Left colon (tissue), 2 donors: ENCODE measurements around the gene ANKS1A. TPM values are rescaled to one million over a fixed set of nuclear protein-coding genes. Genes with fewer than 3 reads are reported as not detected.

Experiments used
- ATAC-seq: fragments of 200-7000 bp; cut with Tn5 transposase; one replicate; pipeline ENCODE4 v1.9.1; 2020; ENCODE audit warnings: mild to moderate bottlenecking, moderate library complexity
- DNase-seq, 2 donors: peaks; one replicate each; pipeline ENCODE4 v3.0.0-alpha.2; 2020
- intact Hi-C, 2 donors: fragments of 100-400 bp; cut with DNase I in 1 of 2; cut with micrococcal nuclease in 1 of 2; formaldehyde crosslinking; loops; one replicate each; pipeline versions ENCODE4 v1.11.2 to v1.14.0; 2022; cut with DNase I, micrococcal nuclease
- total RNA-seq, 2 donors: library from RNA; stranded (reverse); fragmentation: NEBNext Ultra II Directional; extraction: Animal tissue kit (Norgen Biotek cat#: 25700); gene quantifications; one replicate each; pipeline ENCODE4 v1.2.1, GENCODE V29; 2021
- donor health status: DM: no; HTN: no; CAD: no.
- donor health status: DM: yes; HTN: yes; CAD: no.

The ANKS1A gene
- total RNA-seq, 2 donors from 2014 or later: 31.8 to 32.0 TPM

GRCh38 chr6:34947561-34947960, 58.5 kb downstream of the ANKS1A start:
- intact Hi-C loops: no loop called here
- no peak for ATAC-seq
- DNase-seq: no peak

DNA sequence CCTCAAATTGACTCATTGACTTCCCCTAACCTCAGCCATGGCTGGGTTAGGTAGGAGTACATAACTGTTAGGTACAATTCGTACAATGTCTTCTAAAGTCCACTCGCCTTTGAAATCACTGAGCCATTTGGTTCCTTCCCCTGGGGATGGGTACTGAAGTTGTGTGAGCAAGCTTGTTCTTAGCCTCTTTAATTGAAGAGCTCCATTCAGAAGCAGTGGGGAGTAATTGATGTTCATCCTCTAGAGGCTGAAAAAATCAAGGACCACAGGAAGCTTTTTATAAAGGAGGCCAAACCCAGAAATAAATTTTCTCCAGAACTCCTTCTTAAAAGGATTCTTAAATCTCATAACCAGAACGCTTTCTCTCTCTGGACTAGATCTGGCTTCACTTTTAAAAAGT, 60.6 kb downstream of the ANKS1A start:
- intact Hi-C loops: no loop called here
- no peak for ATAC-seq
- no peak for DNase-seq

GRCh38 chr6:34950849-34951248, 61.8 kb downstream of the ANKS1A start:
- intact Hi-C loops: no loop called here
- ATAC-seq: no peak

DNA sequence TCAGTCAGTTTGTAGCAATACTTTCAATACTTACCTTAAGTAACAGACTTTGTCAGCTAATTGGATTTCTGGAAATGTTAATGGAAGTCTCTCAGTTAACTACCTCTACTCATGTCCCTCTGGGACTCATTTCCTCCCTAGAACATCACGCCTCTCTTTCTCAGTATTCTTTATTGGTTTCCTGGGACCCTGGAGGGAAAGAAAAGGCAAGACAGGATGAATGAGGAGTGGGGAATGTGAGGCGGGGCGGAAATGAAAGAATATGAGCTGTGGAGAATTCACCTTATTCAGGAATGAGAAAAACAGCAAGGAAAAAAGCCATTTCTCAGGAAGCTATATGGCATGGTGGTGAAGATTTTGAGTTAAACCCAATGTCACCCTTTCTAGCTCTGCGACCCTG, 62.7 kb downstream of the ANKS1A start:
- DNase-seq: no peak
- ATAC-seq: no peak
- intact Hi-C loops: no loop called here

More at GRCh38 chr6:34950849-34951248, 61.8 kb downstream of the ANKS1A start:
- DNase-seq: no peak

- DNase-seq (peak; percentile 20 to 33), ATAC-seq (peak; percentile 90)
- intact Hi-C loops: no loop called here
Observed at GRCh38 chr6:34953061-34954025, 64.3 kb downstream of the ANKS1A start.

DNA sequence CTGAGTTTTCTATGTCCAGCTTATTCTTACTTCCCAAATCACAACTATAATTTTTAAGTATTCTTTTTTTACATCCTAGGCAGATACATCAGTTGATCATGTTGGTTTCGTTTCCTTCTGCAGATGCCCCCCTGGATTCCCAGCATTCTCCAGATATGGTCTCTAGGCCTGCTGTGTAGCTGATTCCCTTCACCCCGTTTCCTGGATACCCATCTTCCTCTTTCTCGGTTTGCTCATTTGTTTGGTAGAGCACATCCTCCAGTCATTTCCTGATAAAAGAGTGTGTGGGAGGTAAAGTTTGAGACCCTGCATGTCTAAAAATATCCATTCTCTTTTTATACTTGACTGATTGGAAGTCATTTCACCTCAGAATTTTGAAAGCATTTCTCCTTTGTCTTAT, 66.4 kb downstream of the ANKS1A start:
- ATAC-seq (no peak), DNase-seq (no peak)
- intact Hi-C loops: no loop called here

- ATAC-seq (no peak), DNase-seq (no peak)
- intact Hi-C loops: no loop called here
Observed at GRCh38 chr6:34957231-34957783, 68.3 kb downstream of the ANKS1A start.

DNA sequence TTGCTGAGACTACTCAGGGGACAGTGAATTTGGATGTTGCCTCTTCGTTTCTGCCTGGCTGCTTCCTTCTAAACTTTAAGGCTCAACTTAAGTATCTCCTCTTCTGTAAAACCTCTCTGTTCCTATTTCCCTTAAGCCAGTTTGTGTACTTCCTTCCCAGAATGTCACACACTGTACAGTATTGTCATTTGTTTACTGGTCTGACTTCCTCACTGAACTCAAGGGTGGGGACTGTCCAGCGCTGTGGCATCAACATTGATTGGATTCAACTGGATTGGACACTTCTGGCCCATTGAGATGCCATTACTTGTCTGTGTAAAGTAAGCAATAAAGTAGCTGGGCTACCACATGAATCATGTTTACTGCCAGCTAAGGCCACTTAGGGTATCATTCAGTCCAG, 69.7 kb downstream of the ANKS1A start:
- ATAC-seq: peak; percentile 92
- DNase-seq: peak in 1 of 2 donors; percentile 31
- intact Hi-C loops: no loop called here

DNA sequence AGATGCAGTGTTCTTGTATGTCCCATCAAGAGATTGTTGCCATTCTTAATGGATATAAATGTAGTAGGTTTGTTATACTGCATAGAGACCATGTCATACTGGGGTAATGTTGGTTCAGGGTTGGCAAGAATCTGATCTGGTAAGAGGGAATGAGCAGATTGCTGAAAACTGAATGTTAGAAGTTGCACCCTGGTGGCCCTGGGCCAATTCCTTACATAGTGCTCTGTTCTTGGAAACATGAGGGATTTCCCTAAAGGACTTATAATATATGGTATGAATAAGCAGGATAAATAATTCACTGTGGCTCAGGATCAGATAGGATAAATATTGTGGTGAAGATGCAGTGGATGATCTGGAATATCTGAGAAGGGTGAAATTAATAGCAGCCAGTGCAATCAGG, 70.2 kb downstream of the ANKS1A start:
- intact Hi-C loops: no loop called here
- DNase-seq (no peak), ATAC-seq (no peak)

DNA sequence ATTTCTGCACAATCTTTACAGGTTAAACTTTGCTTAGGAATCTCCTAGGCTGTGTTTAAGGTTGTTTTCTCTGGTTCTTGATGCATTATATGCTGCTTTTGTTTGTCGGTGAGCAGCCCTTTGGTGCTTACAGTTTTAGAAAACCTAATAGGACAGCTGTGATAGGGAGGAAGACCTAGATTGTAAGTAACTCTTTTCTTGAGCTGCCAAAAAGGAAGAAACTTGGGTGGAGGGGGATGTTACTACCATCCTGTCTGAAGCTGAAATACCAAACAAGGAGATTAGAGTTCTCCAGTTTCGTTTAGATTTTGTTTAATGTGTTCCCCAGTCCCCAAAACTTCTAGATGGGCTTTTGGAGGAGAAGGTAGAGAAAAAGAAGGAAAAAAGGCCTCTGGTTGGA, 72.0 kb downstream of the ANKS1A start:
- intact Hi-C loops: no loop called here
- no peak for DNase-seq
- no peak for ATAC-seq

DNA sequence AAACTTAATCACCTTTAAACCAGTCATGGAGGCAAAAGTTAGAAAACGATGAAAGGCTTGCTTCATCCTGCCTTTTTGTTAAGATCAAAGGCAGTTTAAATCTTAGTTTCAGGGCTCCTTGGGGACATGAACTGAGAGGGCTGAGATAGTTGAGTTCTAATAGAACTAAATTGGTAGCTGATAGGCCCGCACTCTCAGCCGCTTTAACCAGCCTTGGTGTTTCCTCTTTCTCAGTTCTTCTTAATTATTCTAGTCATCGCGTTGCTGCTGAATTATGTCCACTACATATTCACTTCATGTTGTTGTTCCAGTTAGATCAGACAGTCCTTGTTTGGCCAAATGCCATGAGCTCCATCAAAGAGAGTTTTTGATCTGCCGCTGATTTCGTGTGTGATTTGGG, 72.5 kb downstream of the ANKS1A start:
- ATAC-seq: no peak
- intact Hi-C loops: no loop called here
- DNase-seq: no peak

- ATAC-seq (no peak), DNase-seq (no peak)
- intact Hi-C loops: no loop called here
Observed at GRCh38 chr6:34964564-34964963, 75.5 kb downstream of the ANKS1A start.

DNA sequence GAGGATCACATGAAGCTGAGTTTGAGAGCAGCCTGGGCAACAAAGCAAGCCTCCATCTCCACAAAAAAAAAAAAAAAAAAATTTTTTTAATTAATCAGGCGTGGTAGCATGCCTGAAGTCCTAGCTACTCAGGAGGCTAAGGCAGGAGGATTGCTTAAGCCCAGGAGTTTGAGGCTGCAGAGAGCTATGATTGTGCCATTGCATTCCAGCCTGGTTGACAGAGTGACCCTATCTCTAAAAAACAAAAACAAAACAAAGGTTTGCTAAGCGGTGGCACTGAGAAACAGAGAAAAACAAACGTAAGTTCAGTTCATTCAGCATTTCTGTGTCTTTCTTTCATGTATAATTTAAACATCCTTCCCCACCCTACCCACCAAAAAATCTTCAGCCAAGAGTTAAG, 78.4 kb downstream of the ANKS1A start:
- ATAC-seq: no peak
- DNase-seq: no peak
- intact Hi-C loops: no loop called here

GRCh38 chr6:34969662-34970265, 80.7 kb downstream of the ANKS1A start:
- intact Hi-C loops: no loop called here
- ATAC-seq (no peak), DNase-seq (no peak)

DNA sequence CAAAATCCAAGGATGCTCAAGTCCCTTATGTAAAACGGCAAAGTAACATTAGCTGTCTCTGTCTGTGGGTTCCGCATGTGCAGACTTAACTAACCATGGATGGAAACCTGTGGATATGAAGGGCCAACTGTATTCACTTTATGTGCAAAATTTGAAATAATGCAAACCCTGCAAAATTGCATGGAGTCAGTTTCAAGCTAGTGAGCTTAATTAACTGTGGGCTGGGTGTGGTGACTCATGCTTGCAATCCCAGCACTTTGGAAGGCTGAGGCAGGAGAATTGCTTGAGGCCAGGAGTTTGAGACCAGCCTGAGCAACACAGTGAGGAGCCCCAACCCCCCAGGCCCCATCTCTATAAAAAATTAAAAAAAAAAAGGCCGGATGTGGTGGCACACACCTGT, 81.4 kb downstream of the ANKS1A start:
- DNase-seq (no peak), ATAC-seq (no peak)
- intact Hi-C loops: no loop called here

DNA sequence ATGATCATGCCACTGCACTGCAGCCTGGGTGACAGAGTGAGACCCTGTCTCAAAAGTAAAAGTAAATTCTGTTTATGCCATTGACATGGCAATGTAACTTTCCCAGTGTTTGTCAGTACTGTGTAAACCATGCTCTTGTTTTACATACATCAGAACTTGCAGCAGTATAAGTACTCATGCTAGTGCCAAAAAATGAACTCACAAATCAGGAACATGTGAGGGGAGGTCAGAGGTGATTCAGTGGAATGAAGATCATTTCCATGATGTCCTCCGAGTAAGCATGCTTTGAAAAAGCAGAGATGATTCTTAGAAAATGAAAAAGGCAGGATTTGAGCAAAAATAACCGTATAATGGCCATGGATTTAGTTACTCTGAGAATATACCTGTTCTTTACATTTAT, 81.9 kb downstream of the ANKS1A start:
- intact Hi-C loops: no loop called here
- DNase-seq: no peak
- no peak for ATAC-seq

DNA sequence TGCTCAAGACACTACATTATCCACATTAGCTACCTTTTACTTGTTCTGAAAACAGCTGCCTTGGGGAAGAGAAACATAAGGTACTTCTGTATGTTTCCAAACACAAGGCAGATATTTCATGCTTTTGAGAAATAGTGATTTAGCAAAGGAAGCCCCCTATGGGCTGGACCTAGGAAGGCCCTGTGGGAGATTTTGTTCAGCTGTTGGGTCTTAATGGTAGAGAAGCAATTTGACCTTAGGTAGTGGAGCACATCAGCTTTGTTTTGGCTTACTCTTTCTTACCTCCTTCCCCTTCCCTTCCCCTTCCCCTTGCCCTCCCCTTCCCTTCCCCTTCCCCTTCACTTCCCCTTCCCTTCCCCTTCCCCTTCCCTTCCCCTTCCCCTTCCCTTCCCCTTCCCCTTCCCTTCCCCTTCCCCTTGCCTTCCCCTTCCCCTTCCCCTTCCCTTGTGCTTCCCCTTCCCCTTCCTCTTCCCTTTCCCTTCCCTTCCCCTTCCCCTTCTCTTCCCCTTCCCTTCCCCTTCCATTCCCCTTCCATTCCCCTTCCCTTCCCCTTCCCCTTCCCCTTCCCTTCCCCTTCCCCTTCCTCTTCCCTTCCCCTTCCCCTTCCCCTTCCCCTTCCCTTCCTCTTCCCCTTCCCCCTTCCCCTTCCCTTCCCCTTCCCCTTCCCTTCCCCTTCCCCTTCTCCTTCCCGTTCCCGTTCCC, 84.6 kb downstream of the ANKS1A start:
- intact Hi-C loops: no loop called here
- no peak for DNase-seq

DNA sequence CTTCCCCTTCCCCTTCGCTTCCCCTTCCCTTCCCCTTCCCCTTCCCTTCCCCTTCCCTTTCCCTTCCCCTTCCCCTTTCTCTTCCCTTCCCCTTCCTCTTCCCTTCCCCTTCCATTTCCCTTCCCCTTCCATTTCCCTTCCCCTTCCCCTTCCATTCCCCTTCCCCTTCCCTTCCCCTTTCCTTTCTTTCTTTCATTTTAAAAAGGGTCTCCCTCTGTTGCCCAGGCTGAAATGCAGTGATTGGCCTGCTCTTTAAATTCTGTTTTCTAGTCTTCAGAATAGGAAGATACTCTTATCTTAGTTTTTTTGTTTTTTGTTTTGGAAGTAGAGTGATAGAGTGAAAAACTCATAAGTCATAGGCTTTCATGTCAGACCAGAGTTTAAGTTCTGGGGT, 85.2 kb downstream of the ANKS1A start:
- intact Hi-C loops: no loop called here
- no peak for DNase-seq
- ATAC-seq: no peak

More for the DNA sequence above, 84.6 kb downstream of the ANKS1A start:
- no peak for ATAC-seq

- no peak for DNase-seq
- no peak for ATAC-seq
- intact Hi-C loops: no loop called here
Observed at GRCh38 chr6:34976239-34976638, 87.2 kb downstream of the ANKS1A start.

GRCh38 chr6:34979218-34979617, 90.2 kb downstream of the ANKS1A start:
- no peak for ATAC-seq
- DNase-seq: no peak
- intact Hi-C loops: no loop called here
